NOMO-1 treated with DMSO at 0.1 percent for 48 hours (cell line): ENCODE results near the gene FBLN2.

Source experiments
- DNase-seq: peaks from one replicate; lab custom pipeline; 2025; ENCODE audit not compliant: unreplicated experiment; lab: John Stamatoyannopoulos, UW

The FBLN2 gene

GRCh38 chr3:13579063-13579462 is 30.1 kb downstream of the FBLN2 start:
- DNase-seq = no peak

- no peak for DNase-seq
Observed at GRCh38 chr3:13580256-13581023, 31.5 kb downstream of the FBLN2 start.

- DNase-seq = no peak
Observed at GRCh38 chr3:13581485-13582365, 32.8 kb downstream of the FBLN2 start.

GRCh38 chr3:13582366-13583250 is 33.7 kb downstream of the FBLN2 start:
- DNase-seq = no peak

GRCh38 chr3:13583251-13584180 is 34.6 kb downstream of the FBLN2 start:
- no peak for DNase-seq

GRCh38 chr3:13584427-13584891 is 35.5 kb downstream of the FBLN2 start:
- no peak for DNase-seq

GRCh38 chr3:13584901-13585300 is 36.0 kb downstream of the FBLN2 start:
- DNase-seq = no peak

GRCh38 chr3:13587442-13587841 is 38.5 kb downstream of the FBLN2 start:
- no peak for DNase-seq

- no peak for DNase-seq
Observed at GRCh38 chr3:13588221-13588701, 39.3 kb downstream of the FBLN2 start.

- no peak for DNase-seq
Observed at GRCh38 chr3:13588993-13589392, 40.1 kb downstream of the FBLN2 start.

GRCh38 chr3:13590841-13591520 is 42.1 kb downstream of the FBLN2 start:
- DNase-seq = no peak

- DNase-seq = no peak
Observed at GRCh38 chr3:13593615-13594014, 44.7 kb downstream of the FBLN2 start.

GRCh38 chr3:13594146-13594545 is 45.2 kb downstream of the FBLN2 start:
- no peak for DNase-seq

GRCh38 chr3:13594991-13595421 is 46.1 kb downstream of the FBLN2 start:
- no peak for DNase-seq

- DNase-seq = no peak
Observed at GRCh38 chr3:13595485-13595884, 46.6 kb downstream of the FBLN2 start.

- no peak for DNase-seq
Observed at GRCh38 chr3:13596426-13597205, 47.7 kb downstream of the FBLN2 start.

- DNase-seq = no peak
Observed at GRCh38 chr3:13597661-13598060, 48.7 kb downstream of the FBLN2 start.

GRCh38 chr3:13598201-13598600 is 49.3 kb downstream of the FBLN2 start:
- DNase-seq = no peak
